Right cardiac atrium (tissue), 5 donors: Measurements from ENCODE around the gene FOXP1. TPM values are rescaled to one million over a fixed set of nuclear protein-coding genes. Genes with fewer than 3 reads are reported as not detected.
A peak's percentile ranks its signal among the peaks of the same experiment; 100 is the strongest.

Source experiments
- ATAC-seq, 2 donors: fragments of 200-7000 bp; cut with Tn5 transposase; one replicate each; pipeline versions ENCODE4 v1.8.0 to v1.9.1; 2020; ENCODE audit warnings: moderate library complexity in 2 of 2, mild to moderate bottlenecking in 1 of 2
- DNase-seq, 3 donors: peaks; one replicate each; pipeline ENCODE4 v3.0.0-alpha.2; 2020
- H3K27ac ChIP-seq: one replicate; pipeline ENCODE4 v1.5.1; 2013; ENCODE audit warnings: mild to moderate bottlenecking, low read length, control low read depth, moderate library complexity
- H3K27me3 ChIP-seq: one replicate; pipeline ENCODE4 v1.6.1; 2013; ENCODE audit not compliant: control insufficient read depth, insufficient read depth
- H3K4me1 ChIP-seq: one replicate; pipeline ENCODE4 v1.6.1; 2013; ENCODE audit warnings: low read length; ENCODE audit not compliant: control insufficient read depth, insufficient read depth
- H3K4me3 ChIP-seq: one replicate; pipeline ENCODE4 v1.5.1; 2013; ENCODE audit warnings: low read length, control low read depth
- H3K9me3 ChIP-seq: one replicate; pipeline ENCODE4 v1.6.1; 2013; ENCODE audit warnings: low read length; ENCODE audit not compliant: control insufficient read depth
- WGBS: extraction: QIAGEN DNeasy Blood & Tissue Kit; methylation state at CpG from one replicate; pipeline ENCODE4 v1.1.7; 2013; 5-methylcytosine and 5-hydroxymethylcytosine counted together
- intact Hi-C, 4 donors: fragments of 100-400 bp; cut with DNase I; formaldehyde crosslinking; loops; one replicate each; pipeline versions ENCODE4 v1.11.0 to v1.14.0; 2022 to 2023
- polyA plus RNA-seq: library from polyadenylated mRNA; stranded (reverse); fragments of 200-250 nt; gene quantifications from one replicate; pipeline ENCODE4 v1.2.3, GENCODE V29; 2013
- total RNA-seq, 4 donors: library from RNA; stranded (reverse); fragmentation: NEBNext Ultra II Directional; extraction: Animal tissue kit (Norgen Biotek cat#: 25700); gene quantifications; one replicate each; pipeline ENCODE4 v1.2.1, GENCODE V29; 2021
- donor health status: healthy with polysubstance abuse.
- donor health status: DM: no; HTN: yes; CAD: no.
- donor health status: DM: no; HTN: no; CAD: no.
- donor health status: DM: no; HTN: yes; CAD: no; lungs with severe emphysema.
- donor health status: DM: yes; HTN: yes; CAD: no.

FOXP1 gene
- total and polyA plus RNA-seq, 5 donors, result 13.6 to 63.4 (median 57.4) TPM

DNA sequence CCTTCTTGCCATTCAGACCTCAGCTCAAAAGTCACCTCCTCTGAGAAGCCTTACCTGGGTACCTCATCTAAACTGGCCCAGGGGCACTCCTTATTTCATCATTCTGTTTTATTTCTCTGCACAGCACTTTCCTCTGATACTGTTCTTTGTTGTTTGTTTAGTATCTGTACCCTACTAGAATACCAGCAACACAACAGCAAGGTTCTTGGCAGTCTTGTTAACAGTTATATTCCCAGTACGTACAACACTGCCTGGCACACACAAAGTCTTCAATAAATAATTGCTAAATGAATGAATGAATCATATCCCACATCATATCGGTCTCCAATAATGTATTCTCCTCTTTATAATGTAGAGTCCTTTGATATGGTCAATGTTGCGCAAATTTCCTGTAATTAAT is 188.1 kb downstream of the FOXP1 start:
- H3K27ac ChIP-seq, result no peak overlapping the region
- DNase-seq (no peak), ATAC-seq (no peak)
- no peaks in the 10 kb centered on the region for H3K27me3 ChIP-seq
- intact Hi-C loops, result loop anchor here in 1 of 4 donors (10.0 kb wide), 1 partner anchor 681 kb away; no protein-coding TSS in a partner anchor
- peaks cover 7% of the 10 kb centered on the region for H3K4me1 ChIP-seq
- WGBS, result 86% methylated on average over 3 of the region's 3 CpGs
- no peaks in the 10 kb centered on the region for H3K9me3 ChIP-seq
- H3K4me3 ChIP-seq, result no peak overlapping the region

DNA sequence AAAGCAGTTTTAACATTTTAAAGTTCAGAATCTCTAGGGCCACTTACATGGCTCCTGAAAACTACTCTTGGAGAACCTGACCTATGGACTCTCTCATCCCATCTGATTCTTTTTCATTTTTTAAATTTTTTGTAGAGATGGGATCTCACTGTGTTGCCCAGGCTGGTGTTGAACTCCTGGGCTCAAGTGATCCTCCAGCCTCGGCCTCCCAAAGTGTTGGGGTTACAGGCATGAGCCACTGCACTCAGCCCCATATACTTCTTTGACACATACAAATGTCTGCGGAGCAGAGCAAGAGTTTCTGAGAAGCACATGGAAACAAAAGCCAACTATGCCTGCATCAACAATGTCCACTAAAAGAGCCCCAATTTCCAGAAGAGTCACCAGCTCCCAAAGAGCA is 189.8 kb downstream of the FOXP1 start:
- Histone ChIP-seq H3K4me3 (no peak overlapping the region), H3K27me3 (no peaks in the 10 kb centered on the region), H3K9me3 (no peaks in the 10 kb centered on the region), H3K27ac (no peak overlapping the region), H3K4me1 (peaks cover 7% of the 10 kb centered on the region)
- DNase-seq (no peak), ATAC-seq (no peak)
- 96% methylated on average over 2 of the region's 2 CpGs for WGBS
- intact Hi-C loops, result loop anchor here in 1 of 4 donors (10.0 kb wide), 1 partner anchor 679 kb away; no protein-coding TSS in a partner anchor

DNA sequence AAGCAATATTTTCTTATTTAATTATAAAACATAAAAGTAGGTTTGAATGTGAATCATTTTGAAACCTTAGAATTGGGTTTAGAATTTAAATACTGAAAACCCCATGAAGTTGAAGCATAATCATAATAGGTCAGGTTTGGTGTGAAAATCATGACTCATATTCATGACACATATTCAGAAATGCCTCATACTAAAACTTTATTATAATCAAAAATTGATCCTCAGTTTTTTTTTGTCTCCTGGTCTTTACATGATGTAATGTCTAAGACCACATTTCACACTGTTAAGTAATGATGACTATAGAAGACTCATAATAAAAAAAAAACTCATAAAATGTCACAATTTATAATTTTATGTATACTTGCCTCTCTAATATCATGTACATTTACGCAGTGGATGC is 190.4 kb downstream of the FOXP1 start:
- ATAC-seq, result no peak
- Histone ChIP-seq H3K4me1 (peaks cover 7% of the 10 kb centered on the region), H3K9me3 (no peaks in the 10 kb centered on the region), H3K4me3 (no peak overlapping the region), H3K27ac (no peak overlapping the region), H3K27me3 (no peaks in the 10 kb centered on the region)
- WGBS, result 100% methylated on average over 1 of the region's 1 CpG
- DNase-seq, result no peak
- intact Hi-C loops, result loop anchor here in 1 of 4 donors (10.0 kb wide), 1 partner anchor 678 kb away; no protein-coding TSS in a partner anchor

DNA sequence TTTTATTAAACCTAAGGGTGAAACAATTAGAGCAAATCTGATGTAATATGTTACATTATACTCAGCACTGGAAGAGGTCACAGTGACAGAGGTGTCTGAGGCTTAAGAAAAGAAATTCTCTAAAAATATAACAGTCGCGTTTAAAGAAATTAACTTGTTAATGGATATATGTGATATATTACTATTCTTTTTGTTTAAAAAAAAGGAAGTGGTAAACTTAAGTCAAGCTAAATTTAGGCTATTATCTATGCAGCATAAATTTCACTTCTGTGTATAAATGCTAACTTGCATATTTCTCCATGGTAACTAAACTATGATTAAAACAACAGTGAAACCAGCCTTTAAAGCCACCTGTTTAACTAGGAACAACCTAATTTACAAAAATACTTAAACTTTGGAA is 191.3 kb downstream of the FOXP1 start:
- Histone ChIP-seq H3K4me3 (no peak overlapping the region), H3K9me3 (no peaks in the 10 kb centered on the region), H3K4me1 (peaks cover 7% of the 10 kb centered on the region), H3K27ac (no peak overlapping the region), H3K27me3 (no peaks in the 10 kb centered on the region)
- intact Hi-C loops, result loop anchor here in 1 of 4 donors (10.0 kb wide), 1 partner anchor 677 kb away; no protein-coding TSS in a partner anchor
- WGBS, result 59% methylated on average over 2 of the region's 2 CpGs
- no peak for DNase-seq
- no peak for ATAC-seq

DNA sequence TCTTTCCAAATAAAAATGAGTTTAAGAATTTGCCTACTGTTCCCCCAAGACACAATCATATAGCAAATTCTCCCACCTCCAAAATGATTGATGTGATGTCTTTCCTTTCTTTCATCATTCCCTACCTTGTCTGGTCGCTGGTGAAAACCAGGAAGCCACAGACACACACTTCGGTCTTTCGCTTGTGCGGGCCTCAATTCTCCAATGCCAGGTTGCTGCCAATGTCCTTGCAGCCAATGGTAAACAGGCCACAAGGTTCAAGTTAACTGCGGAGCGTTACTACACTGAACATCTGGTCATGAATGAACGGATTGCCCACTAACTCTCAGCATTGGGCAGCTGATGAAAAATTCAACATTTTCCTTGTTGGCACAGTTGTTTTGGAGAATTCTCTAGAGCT is 192.2 kb downstream of the FOXP1 start:
- 64% methylated on average over 7 of the region's 7 CpGs for WGBS
- Histone ChIP-seq H3K27ac (no peak overlapping the region), H3K4me1 (peaks cover 7% of the 10 kb centered on the region), H3K4me3 (no peak overlapping the region), H3K27me3 (no peaks in the 10 kb centered on the region), H3K9me3 (no peaks in the 10 kb centered on the region)
- ATAC-seq (no peak), DNase-seq (no peak)
- intact Hi-C loops, result loop anchor here in 1 of 4 donors (10.0 kb wide), 1 partner anchor 677 kb away; no protein-coding TSS in a partner anchor

DNA sequence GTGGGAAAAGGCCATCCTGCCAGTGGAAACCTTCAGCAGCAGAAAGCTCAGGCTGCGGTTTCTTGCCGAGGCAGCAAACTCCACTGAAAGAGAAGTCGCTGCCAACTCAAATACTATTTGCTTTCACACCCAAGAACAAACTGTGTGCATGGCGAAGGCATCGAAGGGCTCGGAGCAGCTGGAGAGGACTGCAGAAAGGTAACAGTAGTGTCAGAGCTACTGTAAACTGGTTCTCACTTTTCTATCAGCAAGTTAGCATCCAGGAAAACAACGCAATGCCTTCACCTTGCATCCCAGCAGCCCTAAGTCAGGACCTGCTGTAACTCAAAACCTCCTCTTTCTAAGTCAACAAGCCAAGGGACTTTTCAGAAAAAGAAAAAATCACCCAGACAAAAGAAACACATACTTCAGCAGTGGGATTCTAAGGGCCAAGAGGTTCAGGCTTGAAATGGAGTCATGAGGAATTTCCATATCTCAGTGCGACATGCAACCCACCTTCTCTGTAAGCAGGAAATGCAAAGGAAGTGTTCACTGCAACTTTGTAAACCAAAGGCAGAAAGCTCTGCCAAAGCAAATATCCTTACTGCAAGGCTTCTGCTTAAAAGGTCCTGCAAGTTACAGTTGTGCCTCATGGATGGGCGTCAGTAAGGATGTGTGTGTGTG is 193.5 kb downstream of the FOXP1 start:
- peak overlapping the region; percentile 16 for H3K4me3 ChIP-seq
- peaks cover 7% of the 10 kb centered on the region for H3K4me1 ChIP-seq
- intact Hi-C loops, result loop anchor here in 1 of 4 donors (10.0 kb wide), 1 partner anchor 675 kb away; no protein-coding TSS in a partner anchor

DNA sequence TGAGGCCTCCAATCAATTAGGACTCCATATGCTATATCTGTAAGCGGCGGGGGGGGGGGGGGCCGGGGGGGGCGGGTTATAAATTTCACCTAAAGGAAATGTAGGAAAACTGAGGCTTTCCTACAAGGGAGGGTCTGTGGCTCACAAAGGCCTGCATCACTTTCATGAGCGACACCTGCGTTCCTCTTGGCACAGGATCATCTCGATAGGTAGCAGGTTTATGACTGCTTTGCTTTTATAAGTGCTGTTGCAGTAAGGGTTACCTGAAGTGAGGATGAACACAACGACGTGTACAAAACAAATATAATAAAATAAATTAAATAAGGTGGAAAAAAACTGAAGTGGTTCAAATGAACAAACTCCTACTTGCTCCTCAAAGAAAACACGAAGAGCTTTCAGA is 194.3 kb downstream of the FOXP1 start:
- WGBS, result 71% methylated on average over 10 of the region's 10 CpGs
- no peak for ATAC-seq
- Histone ChIP-seq H3K4me1 (peaks cover 7% of the 10 kb centered on the region), H3K9me3 (no peaks in the 10 kb centered on the region), H3K4me3 (no peak overlapping the region), H3K27ac (no peak overlapping the region), H3K27me3 (no peaks in the 10 kb centered on the region)
- intact Hi-C loops, result no loop called here
- no peak for DNase-seq

More for the DNA sequence above, 193.5 kb downstream of the FOXP1 start:
- 15% methylated on average over 9 of the region's 9 CpGs for WGBS
- Histone ChIP-seq H3K27ac (peak overlapping the region; percentile 20), H3K27me3 (no peaks in the 10 kb centered on the region), H3K9me3 (no peaks in the 10 kb centered on the region)
- DNase-seq (peak; percentile 44 to 76 (median 74)), ATAC-seq (peak; percentile 90 to 95)

DNA sequence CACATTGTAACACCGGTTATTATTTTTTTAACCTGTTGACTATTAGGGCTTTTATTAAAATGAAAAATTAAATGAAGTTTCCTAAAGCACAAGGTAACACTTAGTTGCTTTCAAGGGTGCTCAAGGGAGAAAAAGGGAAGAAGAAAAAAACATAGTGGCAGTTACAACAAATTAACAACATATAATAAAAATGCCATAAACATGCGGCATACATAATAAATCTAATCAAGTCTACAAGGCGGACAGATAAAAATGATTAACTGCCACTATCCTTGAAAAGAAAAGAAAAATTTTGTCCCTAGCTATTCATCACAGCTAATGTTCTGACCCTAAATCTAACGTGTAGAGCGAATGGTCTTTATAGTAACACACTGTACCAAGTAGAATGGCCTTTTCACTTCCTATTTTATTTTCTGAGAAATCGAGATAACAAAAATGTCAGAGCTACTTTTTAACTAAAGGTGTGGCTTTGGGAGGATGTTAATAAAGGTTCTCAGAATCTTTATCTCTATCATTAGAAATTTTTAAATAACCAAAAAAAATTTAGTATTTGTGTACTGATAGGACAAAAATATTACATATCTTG is 194.9 kb downstream of the FOXP1 start:
- WGBS, result 83% methylated on average over 6 of the region's 6 CpGs
- no peak overlapping the region for H3K27ac ChIP-seq
- no peak for DNase-seq
- H3K27me3 ChIP-seq, result no peaks in the 10 kb centered on the region
- ATAC-seq, result no peak
- no peaks in the 10 kb centered on the region for H3K9me3 ChIP-seq
- H3K4me3 ChIP-seq, result no peak overlapping the region
- peaks cover 7% of the 10 kb centered on the region for H3K4me1 ChIP-seq
- intact Hi-C loops, result no loop called here

DNA sequence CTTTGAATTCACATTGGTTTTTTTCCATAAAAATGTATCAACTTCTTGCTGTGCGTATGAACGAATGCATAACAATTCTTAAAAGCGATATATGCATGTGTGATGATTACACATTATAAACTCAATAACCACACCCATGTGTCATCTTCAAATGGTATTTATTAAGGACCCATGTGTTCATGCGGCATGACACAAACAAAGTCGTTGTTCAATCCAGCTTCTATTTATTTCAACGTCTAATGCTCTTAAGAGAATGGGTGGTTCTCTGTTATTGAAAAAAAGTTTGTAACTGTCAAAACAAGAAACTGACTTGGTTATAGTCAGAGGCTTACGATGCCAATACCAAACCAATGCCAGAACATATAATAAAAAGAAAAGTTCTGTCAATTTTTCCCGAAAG is 195.9 kb downstream of the FOXP1 start:
- no peak for ATAC-seq
- intact Hi-C loops, result no loop called here
- H3K27ac ChIP-seq, result no peak overlapping the region
- no peaks in the 10 kb centered on the region for H3K9me3 ChIP-seq
- H3K4me1 ChIP-seq, result peaks cover 7% of the 10 kb centered on the region
- no peak overlapping the region for H3K4me3 ChIP-seq
- no peak for DNase-seq
- 91% methylated on average over 8 of the region's 8 CpGs for WGBS
- H3K27me3 ChIP-seq, result no peaks in the 10 kb centered on the region

DNA sequence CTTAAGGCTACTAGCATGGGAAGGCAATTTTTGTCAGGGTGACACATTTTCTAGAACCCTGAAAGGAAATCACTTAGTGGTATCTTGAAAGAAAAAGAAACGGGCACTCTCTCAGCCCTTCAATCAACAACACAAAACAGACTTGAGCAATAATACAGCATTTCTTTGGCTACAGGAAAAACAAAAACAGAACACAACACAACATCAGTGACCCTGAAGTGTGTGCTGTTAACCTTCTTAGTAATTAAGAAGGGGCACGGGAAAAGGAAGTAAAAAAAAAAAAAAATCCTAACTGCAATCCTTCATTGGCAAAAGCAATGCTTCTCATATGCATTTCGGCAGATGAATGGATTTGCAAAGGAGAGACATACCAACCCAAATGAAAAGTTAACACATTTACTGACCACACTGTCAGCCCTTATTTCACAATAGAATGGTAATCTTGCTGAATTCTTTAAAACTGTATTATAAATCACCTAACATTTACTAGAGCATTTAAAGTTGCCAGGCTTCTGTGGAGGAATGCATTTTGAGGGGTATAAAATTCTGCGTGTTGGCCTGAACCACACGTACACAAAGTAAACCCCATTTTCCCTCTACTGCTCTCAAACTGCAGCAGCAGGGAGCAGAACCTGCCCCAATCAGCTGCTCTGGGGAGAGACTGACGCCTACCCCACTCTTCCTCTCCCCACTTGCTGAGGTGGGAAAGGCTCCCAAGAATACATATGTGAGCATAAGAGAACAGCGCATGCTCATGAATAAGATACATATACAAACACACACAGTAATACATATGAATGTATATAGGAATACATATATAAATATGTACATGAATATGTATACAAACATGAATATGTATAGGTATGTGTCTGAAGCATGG is 198.5 kb downstream of the FOXP1 start:
- DNase-seq (no peak), ATAC-seq (no peak)
- Histone ChIP-seq H3K27ac (no peak overlapping the region), H3K27me3 (no peaks in the 10 kb centered on the region), H3K4me3 (no peak overlapping the region), H3K4me1 (no peaks in the 10 kb centered on the region), H3K9me3 (no peaks in the 10 kb centered on the region)
- WGBS, result 69% methylated on average over 7 of the region's 7 CpGs
- intact Hi-C loops, result no loop called here

DNA sequence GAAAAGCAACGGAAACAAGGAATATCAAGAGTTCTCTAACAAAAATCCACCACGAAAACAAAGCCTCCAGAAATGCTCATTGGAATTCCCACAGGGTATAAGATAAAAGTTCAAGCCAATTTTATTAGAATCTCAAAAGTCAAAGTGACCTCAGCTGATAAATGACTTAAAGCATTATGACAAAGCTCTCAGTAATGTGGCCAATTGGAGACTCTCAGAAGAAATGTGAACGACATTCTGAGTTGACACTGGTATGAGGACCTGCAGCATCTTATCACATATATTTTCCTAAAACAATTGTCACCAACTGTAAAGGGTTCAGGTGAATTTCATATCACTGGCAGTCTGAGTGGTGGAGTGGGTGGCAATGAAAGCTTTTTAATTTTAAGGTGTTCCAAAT is 199.1 kb downstream of the FOXP1 start:
- Histone ChIP-seq H3K27me3 (no peaks in the 10 kb centered on the region), H3K9me3 (no peaks in the 10 kb centered on the region), H3K27ac (no peak overlapping the region), H3K4me1 (no peaks in the 10 kb centered on the region), H3K4me3 (no peak overlapping the region)
- no peak for DNase-seq
- WGBS, result 30% methylated on average over 3 of the region's 3 CpGs
- no peak for ATAC-seq
- intact Hi-C loops, result no loop called here
